Gastrocnemius medialis (tissue), 4 donors: ENCODE data around the gene PAPPA2. TPM values are rescaled to one million over a fixed set of nuclear protein-coding genes. Genes with fewer than 3 reads are reported as not detected.

Experiments
- ATAC-seq, 2 donors: fragments of 150-250 bp; one replicate each; pipeline ENCODE4 v1.9.1; 2016
- DNase-seq, 2 donors: peaks; one replicate each; pipeline ENCODE4 v3.0.0-alpha.2; 2019
- H3K27ac ChIP-seq, 4 donors: fragments of 200-600 bp; sonication (generic); 1 replicate in 1 of 4; 2 replicates in 3 of 4; pipeline ENCODE4 v1.5.1; 2016 to 2018; ENCODE audit warnings: mild to moderate bottlenecking in 2 of 4, moderate library complexity in 1 of 4
- H3K27me3 ChIP-seq, 3 donors: fragments of 200-600 bp; sonication (generic) in 2 of 3; 1 replicate in 1 of 3; 2 replicates in 2 of 3; pipeline versions ENCODE4 v1.5.1 to v1.6.0; 2016 to 2019; ENCODE audit warnings: mild to moderate bottlenecking in 1 of 3, moderate library complexity in 1 of 3
- H3K36me3 ChIP-seq, 2 donors: fragments of 200-600 bp; sonication (generic) in 1 of 2; one replicate each; pipeline ENCODE4 v1.5.1; 2017 to 2018
- H3K4me1 ChIP-seq, 2 donors: fragments of 200-600 bp; sonication (generic) in 1 of 2; one replicate each; pipeline ENCODE4 v1.5.1; 2016 to 2017; ENCODE audit warnings: mild to moderate bottlenecking in 2 of 2
- H3K4me3 ChIP-seq, 4 donors: fragments of 200-600 bp; sonication (generic) in 3 of 4; 1 replicate in 1 of 4; 2 replicates in 3 of 4; pipeline ENCODE4 v1.5.1; 2016 to 2019; ENCODE audit warnings: mild to moderate bottlenecking in 2 of 4
- H3K9me3 ChIP-seq, 3 donors: fragments of 200-600 bp; sonication (generic) in 2 of 3; 1 replicate in 1 of 3; 2 replicates in 2 of 3; pipeline ENCODE4 v1.5.1; 2016 to 2019
- CTCF ChIP-seq, 5 experiments: fragments of 450-650 bp in 3 of 5; fragments of 200-600 bp in 2 of 5; sonication (generic) in 2 of 5; IDR thresholded peaks in 4 of 5; conservative IDR thresholded peaks in 1 of 5; 1 replicate in 4 of 5; 2 replicates in 1 of 5; pipeline ENCODE4 v1.5.1; 2016 to 2019; ENCODE audit warnings: antibody characterized with exemption in 5 of 5, mild to moderate bottlenecking in 3 of 5, moderate library complexity in 3 of 5
- POLR2A ChIP-seq, 2 donors: fragments of 450-650 bp; IDR thresholded peaks; one replicate each; pipeline ENCODE4 v1.6.1; 2017; ENCODE audit warnings: antibody characterized with exemption in 2 of 2, mild to moderate bottlenecking in 2 of 2, moderate library complexity in 2 of 2
- in situ Hi-C, 4 donors: fragments of 200-750 bp; cut with MboI; loops; one replicate each; pipeline versions ENCODE4 v1.15.0 to v1.8.0; 2017; ENCODE audit warnings: low sequenced_read_pairs in 4 of 4
- intact Hi-C: fragments of 100-400 bp; cut with DNase I; formaldehyde crosslinking; loops from one replicate; pipeline ENCODE4 v1.15.1; 2023; ENCODE audit warnings: low total_unique reads
- total RNA-seq, 4 donors: library from RNA; depleted of rRNA; stranded (reverse); fragments of >200 nt; gene quantifications; one replicate each; pipeline versions ENCODE4 v1.1.0 to v1.2.3, GENCODE V29; 2016

The PAPPA2 gene
- total RNA-seq, 4 donors from 2014 or later: 0.11 TPM; not detected in 3

GRCh38 chr1:176601348-176601747, 138.4 kb downstream of the PAPPA2 start:
- ATAC-seq (no peak), DNase-seq (no peak)
- H3K9me3 ChIP-seq: no peaks in the 10 kb centered on the region
- no peaks in the 10 kb centered on the region for H3K4me1 ChIP-seq
- no peak for TF ChIP-seq POLR2A (IDR thresholded peaks at IDR 0.05)
- no peak for TF ChIP-seq CTCF (IDR thresholded peaks at IDR 0.05 in 4 of 5, conservative IDR thresholded peaks at IDR 0.05 in 1 of 5)
- H3K27me3 ChIP-seq: no peaks in the 10 kb centered on the region
- intact Hi-C loops (no loop called here), in situ Hi-C loops (no loop called here)
- H3K27ac ChIP-seq: no peak overlapping the region
- H3K4me3 ChIP-seq: no peak overlapping the region
- H3K36me3 ChIP-seq: no peaks in the 10 kb centered on the region

GRCh38 chr1:176602388-176603004, 139.5 kb downstream of the PAPPA2 start:
- Histone ChIP-seq H3K27me3 (no peaks in the 10 kb centered on the region), H3K4me3 (no peak overlapping the region), H3K36me3 (no peaks in the 10 kb centered on the region), H3K9me3 (no peaks in the 10 kb centered on the region), H3K4me1 (no peaks in the 10 kb centered on the region), H3K27ac (no peak overlapping the region)
- TF ChIP-seq POLR2A (IDR thresholded peaks at IDR 0.05): no peak
- TF ChIP-seq CTCF (IDR thresholded peaks at IDR 0.05 in 4 of 5, conservative IDR thresholded peaks at IDR 0.05 in 1 of 5): no peak
- in situ Hi-C loops: no loop called here
- no peak for ATAC-seq
- intact Hi-C loops: no loop called here
- no peak for DNase-seq

GRCh38 chr1:176603696-176604095, 140.7 kb downstream of the PAPPA2 start:
- Histone ChIP-seq H3K4me3 (no peak overlapping the region), H3K27ac (no peak overlapping the region), H3K36me3 (no peaks in the 10 kb centered on the region), H3K4me1 (no peaks in the 10 kb centered on the region), H3K27me3 (no peaks in the 10 kb centered on the region), H3K9me3 (no peaks in the 10 kb centered on the region)
- TF ChIP-seq POLR2A (IDR thresholded peaks at IDR 0.05) (no peak), CTCF (IDR thresholded peaks at IDR 0.05 in 4 of 5, conservative IDR thresholded peaks at IDR 0.05 in 1 of 5) (no peak)
- ATAC-seq: no peak
- intact Hi-C loops (no loop called here), in situ Hi-C loops (no loop called here)
- DNase-seq: no peak

GRCh38 chr1:176604461-176604860, 141.5 kb downstream of the PAPPA2 start:
- H3K27ac ChIP-seq: no peak overlapping the region
- DNase-seq (no peak), ATAC-seq (no peak)
- no peaks in the 10 kb centered on the region for H3K36me3 ChIP-seq
- TF ChIP-seq POLR2A (IDR thresholded peaks at IDR 0.05) (no peak), CTCF (IDR thresholded peaks at IDR 0.05 in 4 of 5, conservative IDR thresholded peaks at IDR 0.05 in 1 of 5) (no peak)
- intact Hi-C loops (no loop called here), in situ Hi-C loops (no loop called here)
- H3K27me3 ChIP-seq: no peaks in the 10 kb centered on the region
- H3K4me1 ChIP-seq: no peaks in the 10 kb centered on the region
- no peaks in the 10 kb centered on the region for H3K9me3 ChIP-seq
- no peak overlapping the region for H3K4me3 ChIP-seq

- in situ Hi-C loops (no loop called here), intact Hi-C loops (no loop called here)
- no peaks in the 10 kb centered on the region for H3K27me3 ChIP-seq
- DNase-seq (no peak), ATAC-seq (no peak)
- TF ChIP-seq CTCF (IDR thresholded peaks at IDR 0.05 in 4 of 5, conservative IDR thresholded peaks at IDR 0.05 in 1 of 5) (no peak), POLR2A (IDR thresholded peaks at IDR 0.05) (no peak)
- H3K27ac ChIP-seq: no peak overlapping the region
- no peaks in the 10 kb centered on the region for H3K36me3 ChIP-seq
- H3K4me3 ChIP-seq: no peak overlapping the region
- no peaks in the 10 kb centered on the region for H3K4me1 ChIP-seq
- H3K9me3 ChIP-seq: no peaks in the 10 kb centered on the region
Observed at GRCh38 chr1:176605176-176605575, 142.2 kb downstream of the PAPPA2 start.
